ENCODE results near the gene ANKRD53. TPM values are rescaled to one million over a fixed set of nuclear protein-coding genes. Genes with fewer than 3 reads are reported as not detected.
"Not testable (repeated sequence)": the region's sequence is repeated elsewhere in the genome, so short reads cannot be mapped to it uniquely, and the experiment has no call there.

ANKRD53 gene
- polyA plus RNA-seq, 3 donors = 5.5 to 31.9 (median 8.9) TPM

- 24 to 25% (median 25%) methylated on average over 21 of the region's 21 CpGs for WGBS, 3 donors
- H3K27ac ChIP-seq (ENCODE audit: low read depth, low read length) = no peak overlapping the region
Observed at GRCh38 chr2:71000780-71001591, 22.6 kb downstream of the ANKRD53 start.

GRCh38 chr2:71001592-71001927, 23.1 kb downstream of the ANKRD53 start:
- H3K27ac ChIP-seq (ENCODE audit: low read depth, low read length) = no peak overlapping the region
- WGBS, 3 donors = 70 to 81% (median 73%) methylated on average over 5 of the region's 5 CpGs

GRCh38 chr2:71001981-71002570, 23.6 kb downstream of the ANKRD53 start:
- H3K27ac ChIP-seq (ENCODE audit: low read depth, low read length) = no peak overlapping the region
- 46 to 55% (median 48%) methylated on average over 9 to 11 of the region's 11 CpGs for WGBS, 3 donors

- no peak overlapping the region for H3K27ac ChIP-seq (ENCODE audit: low read depth, low read length)
- 76 to 88% (median 83%) methylated on average over 6 of the region's 6 CpGs for WGBS, 3 donors
Observed at GRCh38 chr2:71003396-71003795, 25.0 kb downstream of the ANKRD53 start.

GRCh38 chr2:71003966-71004755, 25.7 kb downstream of the ANKRD53 start:
- WGBS, 3 donors = 69 to 85% (median 83%) methylated on average over 11 of the region's 11 CpGs
- H3K27ac ChIP-seq (ENCODE audit: low read depth, low read length) = no peak overlapping the region

DNA sequence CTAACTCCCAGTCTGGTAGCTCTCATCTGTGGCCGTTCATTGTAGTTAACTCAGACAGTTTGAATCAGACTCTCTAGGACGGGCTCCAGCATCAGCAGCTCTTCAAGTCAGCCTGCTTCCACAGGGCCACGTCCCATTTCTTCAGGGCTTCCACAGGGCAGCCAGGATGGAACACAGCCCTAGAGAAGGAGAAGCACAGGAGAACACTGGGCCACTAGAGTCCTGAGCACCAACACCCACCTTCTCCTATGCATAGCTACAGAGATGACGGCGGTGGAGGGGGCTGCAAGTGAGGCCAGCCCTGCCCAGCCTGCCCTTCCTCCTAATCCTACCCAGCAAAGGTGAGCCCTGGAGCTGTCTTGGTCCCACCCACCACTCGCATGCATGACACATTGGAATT, 26.4 kb downstream of the ANKRD53 start:
- 81 to 88% (median 85%) methylated on average over 5 to 6 of the region's 6 CpGs for WGBS, 3 donors
- H3K27ac ChIP-seq (ENCODE audit: low read depth, low read length) = no peak overlapping the region

DNA sequence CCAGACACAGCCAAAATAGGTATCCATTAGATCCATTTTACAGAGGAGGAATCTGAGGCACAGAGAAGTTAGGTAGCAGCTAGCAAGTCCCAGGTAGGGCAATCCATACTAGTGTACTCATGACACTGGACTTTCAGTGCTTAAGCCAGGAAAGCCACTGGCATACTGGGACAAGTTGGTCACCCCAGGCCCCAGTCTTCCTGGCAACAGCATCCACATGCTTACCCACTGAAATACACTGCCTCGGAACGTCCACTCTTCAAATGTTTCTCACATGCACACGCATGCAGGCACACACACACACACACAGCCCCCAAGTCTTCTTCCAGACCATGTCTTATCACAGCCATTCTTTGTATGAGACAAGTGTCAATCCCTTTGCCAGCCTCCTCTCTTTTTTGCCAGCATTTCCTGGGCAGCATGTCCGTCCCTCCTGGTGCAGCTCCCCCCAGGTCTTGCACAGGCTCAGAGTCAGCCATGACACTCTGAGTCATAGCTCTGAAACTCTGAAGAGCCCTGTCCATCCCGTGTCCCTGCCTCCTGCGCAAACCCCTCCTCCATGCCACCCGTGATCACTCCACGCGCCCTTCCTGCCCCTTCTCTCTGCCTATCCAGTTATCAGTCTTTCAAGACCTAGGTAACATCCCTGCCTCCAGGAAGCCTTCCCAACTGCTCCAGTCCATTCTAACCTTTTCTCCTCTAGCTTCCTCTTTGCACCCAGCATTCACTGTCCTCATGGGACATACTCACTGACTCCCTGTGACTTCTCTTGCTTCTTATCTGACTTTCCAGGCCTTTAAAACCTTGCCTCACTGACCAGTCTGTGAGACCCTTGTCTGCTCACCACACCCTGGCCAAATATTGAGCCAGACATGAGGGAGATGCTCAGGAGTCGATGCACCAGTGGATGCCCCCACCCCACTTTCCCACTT, 27.1 kb downstream of the ANKRD53 start:
- WGBS, 3 donors = 73 to 79% (median 74%) methylated on average over 10 of the region's 10 CpGs
- H3K27ac ChIP-seq (ENCODE audit: low read depth, low read length) = no peak overlapping the region

DNA sequence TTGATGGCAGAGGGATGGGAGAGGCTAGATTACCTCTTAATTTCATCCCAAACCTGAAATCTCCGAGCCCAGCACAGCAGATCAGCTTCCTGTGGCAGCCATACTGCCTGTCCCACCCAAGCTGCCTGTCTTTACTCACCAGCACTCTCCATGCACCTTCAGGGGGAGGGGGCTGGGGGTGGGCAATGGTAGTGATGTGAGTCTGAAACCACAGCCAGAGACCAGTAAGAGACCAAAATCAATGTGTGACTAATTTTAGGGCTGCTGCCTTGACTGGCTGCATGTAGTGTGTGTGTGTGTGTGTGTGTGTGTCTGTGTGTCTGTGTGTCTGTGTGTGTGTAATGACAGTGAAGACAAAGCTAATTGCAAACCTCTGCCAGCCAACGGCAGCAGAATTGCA, 27.9 kb downstream of the ANKRD53 start:
- WGBS, 3 donors = 40 to 62% (median 62%) methylated on average over 2 of the region's 2 CpGs
- H3K27ac ChIP-seq (ENCODE audit: low read depth, low read length) = no peak overlapping the region

- no peak overlapping the region for H3K27ac ChIP-seq (ENCODE audit: low read depth, low read length)
- WGBS, 3 donors = 82 to 86% (median 83%) methylated on average over 5 of the region's 5 CpGs
Observed at GRCh38 chr2:71006955-71007799, 28.7 kb downstream of the ANKRD53 start.

GRCh38 chr2:71008342-71008741, 29.9 kb downstream of the ANKRD53 start:
- WGBS, 3 donors = 87 to 92% (median 91%) methylated on average over 13 of the region's 13 CpGs
- H3K27ac ChIP-seq (ENCODE audit: low read depth, low read length) = no peak overlapping the region

DNA sequence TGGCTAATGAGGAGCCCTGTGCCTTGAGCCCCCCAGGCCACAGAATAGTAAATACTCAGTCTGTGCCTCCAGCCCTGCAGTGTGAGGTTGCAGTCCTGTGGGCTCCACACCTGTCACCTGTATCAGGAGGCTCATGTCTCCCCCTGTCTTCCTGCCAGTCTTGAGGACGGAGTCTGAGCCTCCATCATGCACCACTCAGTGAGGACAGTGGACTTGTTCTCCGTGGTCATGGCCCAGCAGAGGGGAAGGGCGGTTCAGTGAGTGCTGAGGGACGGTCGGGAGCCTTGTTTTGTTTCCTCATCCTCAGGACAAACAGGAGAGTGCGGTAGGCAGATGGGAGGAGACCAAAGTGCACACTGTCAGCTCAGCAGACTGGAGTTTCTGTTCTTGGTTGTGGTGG, 33.4 kb downstream of the ANKRD53 start:
- 19 to 29% (median 20%) methylated on average over 6 of the region's 6 CpGs for WGBS, 3 donors
- not testable (repeated sequence) for H3K27ac ChIP-seq (ENCODE audit: low read depth, low read length)

DNA sequence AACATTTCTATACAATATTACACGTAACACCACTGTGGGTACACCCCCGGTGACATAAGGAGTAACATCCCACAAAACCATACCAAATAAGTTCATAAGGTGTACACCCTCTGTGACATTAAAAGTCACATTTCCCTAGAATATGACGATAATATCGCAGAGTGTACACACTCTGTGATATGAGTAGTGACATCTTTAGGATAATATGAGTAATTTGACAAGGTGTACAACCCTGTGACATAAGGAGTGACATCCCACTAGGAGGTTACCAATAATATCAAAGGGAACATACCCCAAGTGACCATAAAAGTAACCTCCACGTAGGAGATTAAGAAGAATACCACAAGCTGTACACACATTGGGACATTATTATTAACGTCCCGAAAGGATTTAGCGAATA, 40.2 kb downstream of the ANKRD53 start:
- no peak overlapping the region for H3K27ac ChIP-seq (ENCODE audit: low read depth, low read length)
- WGBS, 3 donors = 82 to 88% (median 87%) methylated on average over 8 of the region's 8 CpGs

- 74 to 93% (median 85%) methylated on average over 6 of the region's 6 CpGs for WGBS, 3 donors
Observed at GRCh38 chr2:71019989-71020388, 41.6 kb downstream of the ANKRD53 start.

GRCh38 chr2:71021394-71021793, 43.0 kb downstream of the ANKRD53 start:
- not testable (repeated sequence) for H3K27ac ChIP-seq (ENCODE audit: low read depth, low read length)
- 73 to 83% (median 77%) methylated on average over 12 to 14 of the region's 14 CpGs for WGBS, 3 donors

More at GRCh38 chr2:71019989-71020388, 41.6 kb downstream of the ANKRD53 start:
- not testable (repeated sequence) for H3K27ac ChIP-seq (ENCODE audit: low read depth, low read length)

DNA sequence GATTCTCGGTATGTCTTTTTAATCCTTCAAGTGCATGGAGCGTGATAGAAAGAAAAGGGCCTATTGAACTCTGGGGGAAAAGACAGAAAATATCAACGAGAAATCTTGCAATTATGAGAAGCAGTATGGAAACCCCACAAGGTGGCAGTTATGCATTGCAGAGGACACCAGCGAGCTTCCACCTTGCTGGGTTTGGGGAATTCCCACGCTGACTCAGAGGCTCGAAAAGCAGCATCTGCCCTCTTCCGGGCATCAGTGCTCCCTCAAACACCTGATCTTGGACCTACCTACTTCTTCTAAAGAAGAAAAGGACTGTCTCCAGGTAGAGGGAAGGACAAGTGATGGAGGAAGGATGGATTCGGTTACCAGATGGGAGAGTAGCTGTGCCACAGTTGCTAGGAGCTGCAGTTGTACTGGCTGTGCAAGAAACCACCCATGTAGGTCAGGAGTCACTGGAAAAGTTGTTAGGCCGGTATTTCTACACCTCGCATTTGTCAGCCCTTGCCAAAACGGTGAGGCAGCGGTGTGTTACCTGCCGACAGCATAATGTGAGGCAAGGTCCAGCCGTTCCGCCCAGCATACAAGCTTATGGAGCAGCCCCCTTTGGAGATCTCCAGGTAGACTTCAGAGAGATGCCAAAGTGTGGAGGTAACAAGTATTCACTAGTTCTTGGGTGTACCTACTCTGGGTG, 45.3 kb downstream of the ANKRD53 start:
- 33 to 66% (median 65%) methylated on average over 15 of the region's 15 CpGs for WGBS, 3 donors
- not testable (repeated sequence) for H3K27ac ChIP-seq (ENCODE audit: low read depth, low read length)

All from adipose tissue (tissue), 3 donors.